PFSK-1 (cell line): ENCODE measurements around the gene C3orf18.

Experiments used
- FOXP2 ChIP-seq: optimal IDR thresholded peaks from 2 replicates; pipeline ENCODE3; 2011; ENCODE audit warnings: borderline replicate concordance, control low read depth, inconsistent platforms; ENCODE audit not compliant: insufficient read depth; ENCODE audit errors: extremely low read length, extremely low read depth
- POLR2AphosphoS5 ChIP-seq: IDR thresholded peaks from 2 replicates; pipeline ENCODE4 v1.6.1; 2012; ENCODE audit warnings: low read depth, mild to moderate bottlenecking, control low read depth, low read length, moderate library complexity
- SIN3A ChIP-seq: IDR thresholded peaks from 2 replicates; pipeline ENCODE4 v1.6.1; 2012; ENCODE audit warnings: mild to moderate bottlenecking, low read length, moderate library complexity, borderline replicate concordance; ENCODE audit not compliant: insufficient read depth
- TAF1 ChIP-seq: IDR thresholded peaks from 2 replicates; pipeline ENCODE4 v1.6.1; 2012; ENCODE audit warnings: low read length, control low read depth, borderline replicate concordance; ENCODE audit not compliant: insufficient read depth
- TF ChIP-seq, protein P1 (sequence below), 2 experiments: IDR thresholded peaks; 2 replicates each; pipeline versions ENCODE4 v1.6.1 to v1.8.0; 2011 to 2012; ENCODE audit warnings: low read depth in 2 of 2, low read length in 2 of 2, control low read depth in 1 of 2, inconsistent platforms in 1 of 2, mild to moderate bottlenecking in 1 of 2, moderate library complexity in 1 of 2; ENCODE audit not compliant: insufficient read depth in 1 of 2

The C3orf18 gene

DNA sequence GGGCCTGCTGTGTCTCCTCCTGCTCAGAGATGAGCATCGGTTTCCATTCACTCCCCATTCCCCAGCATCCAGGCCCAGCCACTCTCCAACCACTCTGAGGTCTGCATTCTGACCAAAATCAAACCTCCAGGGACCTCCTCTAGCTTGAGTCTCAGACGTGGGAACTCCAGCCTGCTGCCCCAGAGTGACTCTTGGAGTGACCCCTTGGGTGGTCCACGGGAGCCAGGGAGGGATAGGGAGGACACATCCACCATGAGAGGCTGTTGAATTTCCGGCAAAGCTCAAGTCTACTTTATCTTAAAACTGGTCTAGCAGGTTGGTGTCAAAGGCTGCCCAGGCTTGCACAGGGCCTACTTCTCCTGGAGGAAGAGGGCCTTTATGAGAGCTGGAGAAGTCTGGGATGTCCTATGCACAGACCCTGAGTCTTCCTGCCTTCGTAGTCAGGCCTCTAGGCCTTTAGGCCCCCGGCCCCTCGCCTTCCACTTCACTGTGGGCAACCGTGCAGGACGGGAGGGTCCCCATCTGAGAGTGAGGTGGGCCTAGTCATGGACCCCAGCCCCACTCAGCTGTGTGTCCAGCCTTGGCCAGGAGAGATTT, 35.1 kb upstream of the C3orf18 start:
- TF ChIP-seq FOXP2 (no peak), SIN3A (no peak), POLR2AphosphoS5 (no peak), TAF1 (no peak)
- TF ChIP-seq, protein P1, sequence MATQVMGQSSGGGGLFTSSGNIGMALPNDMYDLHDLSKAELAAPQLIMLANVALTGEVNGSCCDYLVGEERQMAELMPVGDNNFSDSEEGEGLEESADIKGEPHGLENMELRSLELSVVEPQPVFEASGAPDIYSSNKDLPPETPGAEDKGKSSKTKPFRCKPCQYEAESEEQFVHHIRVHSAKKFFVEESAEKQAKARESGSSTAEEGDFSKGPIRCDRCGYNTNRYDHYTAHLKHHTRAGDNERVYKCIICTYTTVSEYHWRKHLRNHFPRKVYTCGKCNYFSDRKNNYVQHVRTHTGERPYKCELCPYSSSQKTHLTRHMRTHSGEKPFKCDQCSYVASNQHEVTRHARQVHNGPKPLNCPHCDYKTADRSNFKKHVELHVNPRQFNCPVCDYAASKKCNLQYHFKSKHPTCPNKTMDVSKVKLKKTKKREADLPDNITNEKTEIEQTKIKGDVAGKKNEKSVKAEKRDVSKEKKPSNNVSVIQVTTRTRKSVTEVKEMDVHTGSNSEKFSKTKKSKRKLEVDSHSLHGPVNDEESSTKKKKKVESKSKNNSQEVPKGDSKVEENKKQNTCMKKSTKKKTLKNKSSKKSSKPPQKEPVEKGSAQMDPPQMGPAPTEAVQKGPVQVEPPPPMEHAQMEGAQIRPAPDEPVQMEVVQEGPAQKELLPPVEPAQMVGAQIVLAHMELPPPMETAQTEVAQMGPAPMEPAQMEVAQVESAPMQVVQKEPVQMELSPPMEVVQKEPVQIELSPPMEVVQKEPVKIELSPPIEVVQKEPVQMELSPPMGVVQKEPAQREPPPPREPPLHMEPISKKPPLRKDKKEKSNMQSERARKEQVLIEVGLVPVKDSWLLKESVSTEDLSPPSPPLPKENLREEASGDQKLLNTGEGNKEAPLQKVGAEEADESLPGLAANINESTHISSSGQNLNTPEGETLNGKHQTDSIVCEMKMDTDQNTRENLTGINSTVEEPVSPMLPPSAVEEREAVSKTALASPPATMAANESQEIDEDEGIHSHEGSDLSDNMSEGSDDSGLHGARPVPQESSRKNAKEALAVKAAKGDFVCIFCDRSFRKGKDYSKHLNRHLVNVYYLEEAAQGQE (IDR thresholded peaks at IDR 0.05; ENCODE audit: insufficient read depth in 1 of 2, low read depth in 2 of 2, low read length in 2 of 2), result no peak

DNA sequence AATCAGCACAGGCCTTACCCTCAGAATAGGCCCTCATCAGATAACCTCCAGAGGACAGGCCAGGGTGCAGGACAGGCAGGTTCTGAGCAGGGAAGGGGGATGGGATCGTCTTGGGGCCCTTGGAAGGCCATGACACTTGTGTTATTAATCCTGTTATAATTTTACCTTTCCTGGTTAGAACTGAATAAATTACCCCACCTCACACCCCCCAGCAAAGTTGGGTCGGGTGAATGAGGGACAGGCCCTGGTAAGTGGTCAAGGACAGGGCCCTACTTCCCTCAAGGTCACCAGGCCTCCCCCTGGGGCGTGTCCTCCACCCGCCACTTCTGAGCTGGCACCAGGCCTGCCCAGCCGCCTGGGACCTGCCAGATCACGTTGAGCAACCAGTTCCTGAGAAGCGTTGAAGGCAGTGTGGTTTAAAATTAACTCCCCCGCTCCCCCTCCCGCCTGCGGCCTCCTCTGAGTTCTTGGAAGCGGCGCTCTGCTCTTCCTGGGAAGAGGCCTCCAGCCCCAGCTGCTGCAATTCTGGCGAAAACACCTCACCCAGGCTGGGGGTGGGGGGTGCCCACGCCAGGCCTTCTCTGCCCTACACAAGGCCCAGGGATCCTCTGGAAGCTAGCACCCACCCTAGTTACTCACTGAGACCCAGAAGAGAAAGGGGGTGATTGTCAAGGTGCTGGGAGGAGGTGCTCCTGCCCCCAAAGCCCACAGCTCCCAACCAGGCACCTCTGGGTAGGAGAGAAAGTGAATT, 33.5 kb upstream of the C3orf18 start:
- no peak for TF ChIP-seq FOXP2
- no peak for TF ChIP-seq SIN3A
- no peak for TF ChIP-seq POLR2AphosphoS5
- TF ChIP-seq, protein P1 (IDR thresholded peaks at IDR 0.05; ENCODE audit: insufficient read depth in 1 of 2, low read depth in 2 of 2, low read length in 2 of 2), result no peak
- no peak for TF ChIP-seq TAF1

DNA sequence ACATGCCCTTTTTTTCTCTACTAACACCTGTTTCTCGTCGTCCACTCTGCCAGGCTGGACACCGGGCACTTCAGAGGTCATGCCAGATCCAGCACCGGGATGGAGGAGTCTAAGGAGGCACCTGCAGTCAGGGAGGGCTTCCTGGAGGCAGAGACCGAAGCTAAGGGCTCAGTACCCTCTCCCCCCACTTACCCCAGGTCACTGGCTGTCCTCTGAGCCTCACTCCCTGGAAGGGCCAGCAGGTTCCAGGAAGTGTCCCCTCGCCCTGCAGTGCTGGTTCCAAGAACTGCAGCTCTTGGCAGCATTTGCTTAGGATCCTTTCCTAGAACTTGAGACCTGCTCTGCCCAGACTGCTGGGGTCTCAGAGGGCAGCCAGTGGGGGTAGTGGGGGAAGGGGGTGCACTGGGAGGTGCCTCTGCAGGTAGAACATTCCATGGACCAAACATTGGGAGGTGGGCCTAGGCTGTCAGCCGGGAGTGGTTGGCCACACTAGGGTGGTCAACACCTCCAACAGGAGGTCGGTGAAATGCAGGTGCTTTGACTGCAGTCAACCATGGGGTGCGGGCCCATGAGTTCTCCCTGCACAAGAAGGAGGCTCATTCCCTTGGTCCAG, 32.7 kb upstream of the C3orf18 start:
- no peak for TF ChIP-seq POLR2AphosphoS5
- TF ChIP-seq FOXP2, result no peak
- no peak for TF ChIP-seq TAF1
- no peak for TF ChIP-seq SIN3A

DNA sequence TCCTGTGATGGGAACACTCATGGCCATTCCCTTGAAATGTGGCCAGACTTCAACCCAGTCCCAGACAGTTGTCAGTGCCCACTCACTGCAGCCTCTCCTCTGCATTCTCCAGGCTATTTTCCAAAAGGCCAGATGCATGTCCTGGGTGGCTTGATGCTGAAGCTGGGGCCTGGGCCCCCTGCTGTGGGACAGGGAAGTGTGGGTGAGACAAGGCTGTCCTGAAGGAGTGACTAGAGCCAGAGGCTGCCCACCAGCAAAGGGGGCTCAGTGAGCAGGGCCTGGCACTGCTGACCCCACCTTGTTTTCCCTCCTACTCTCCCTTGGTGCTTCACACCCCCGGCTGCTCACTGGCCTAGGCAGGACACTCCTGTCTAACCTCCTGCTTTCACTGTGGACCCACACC, 32.2 kb upstream of the C3orf18 start:
- TF ChIP-seq POLR2AphosphoS5 (no peak), TAF1 (no peak), SIN3A (no peak), FOXP2 (no peak)
- TF ChIP-seq, protein P1 (IDR thresholded peaks at IDR 0.05; ENCODE audit: insufficient read depth in 1 of 2, low read depth in 2 of 2, low read length in 2 of 2), result no peak

DNA sequence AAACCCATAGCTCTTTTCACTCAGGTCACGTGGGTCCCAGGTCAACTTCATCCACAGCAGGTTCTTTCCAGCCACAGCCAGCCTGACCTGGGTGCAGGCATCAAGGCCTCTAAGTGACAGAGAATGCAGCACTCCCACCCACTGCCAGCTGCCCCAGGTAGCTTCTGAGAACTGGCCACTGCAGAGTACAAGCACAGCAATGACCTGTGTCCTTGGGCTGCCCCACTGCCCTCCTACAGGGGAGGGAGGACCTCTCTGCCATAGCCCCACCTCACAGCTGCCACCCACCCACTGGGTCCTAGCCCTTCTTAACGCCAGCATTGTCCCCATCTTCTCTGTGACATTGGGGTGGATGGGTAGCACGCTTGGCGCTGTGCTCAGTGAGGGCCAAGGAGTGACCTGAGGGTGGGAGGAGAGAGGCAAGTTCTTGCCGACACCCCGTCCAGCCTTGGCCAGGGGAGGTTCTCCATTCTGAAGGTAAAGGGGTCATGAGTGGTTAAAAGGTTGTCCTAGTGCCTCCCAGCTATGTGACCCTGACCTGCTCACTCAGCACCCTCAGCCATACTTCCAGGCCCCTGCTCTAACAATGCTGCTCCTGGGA, 31.7 kb upstream of the C3orf18 start:
- TF ChIP-seq SIN3A (no peak), TAF1 (no peak), FOXP2 (no peak), POLR2AphosphoS5 (no peak)
- TF ChIP-seq, protein P1 (IDR thresholded peaks at IDR 0.05; ENCODE audit: insufficient read depth in 1 of 2, low read depth in 2 of 2, low read length in 2 of 2), result no peak
